ENCODE data around the gene PSMB4.

DNA sequence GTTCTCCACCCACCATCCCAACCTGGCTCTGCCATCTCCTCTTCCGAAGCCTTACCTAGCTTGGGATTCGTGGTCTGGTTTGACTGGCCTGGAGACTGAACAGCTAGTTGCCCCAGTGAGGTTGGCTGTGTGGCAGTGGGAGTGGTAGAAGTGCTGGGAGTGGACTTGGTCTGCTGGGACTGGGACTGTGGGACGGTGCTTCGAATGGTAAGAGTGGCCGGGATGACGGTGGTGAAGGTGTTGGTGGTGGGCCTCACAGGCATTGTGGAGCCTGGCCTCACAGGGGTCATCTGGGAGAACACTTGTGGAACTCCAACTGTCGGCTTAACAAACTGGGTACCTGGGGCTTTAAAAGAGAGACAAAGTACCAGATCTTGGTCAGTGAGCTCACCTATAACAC is 28.7 kb downstream of the PSMB4 start:
- no peak for TF ChIP-seq CTCF (IDR thresholded peaks at IDR 0.05; ENCODE audit: insufficient read depth, low read length)
- TF ChIP-seq POLR2AphosphoS5 (IDR thresholded peaks at IDR 0.05; ENCODE audit: low read depth), result no peak
- TF ChIP-seq SPI1 (IDR thresholded peaks at IDR 0.05; ENCODE audit: borderline replicate concordance, low read depth), result no peak
- no peak for TF ChIP-seq REST (IDR thresholded peaks at IDR 0.05; ENCODE audit: insufficient replicate concordance, low read depth)
- TF ChIP-seq GABPA (IDR thresholded peaks at IDR 0.05; ENCODE audit: low read depth), result no peak
